ENCODE measurements around the gene C5orf15. TPM values are rescaled to one million over a fixed set of nuclear protein-coding genes. Genes with fewer than 3 reads are reported as not detected.

The C5orf15 gene
- total and polyA plus RNA-seq, 9 of the 15 experiments (the other 6 are each of a cell fraction or from before 2014, with no cell fraction given): 23.3 to 50.7 (median 35.5) TPM

DNA sequence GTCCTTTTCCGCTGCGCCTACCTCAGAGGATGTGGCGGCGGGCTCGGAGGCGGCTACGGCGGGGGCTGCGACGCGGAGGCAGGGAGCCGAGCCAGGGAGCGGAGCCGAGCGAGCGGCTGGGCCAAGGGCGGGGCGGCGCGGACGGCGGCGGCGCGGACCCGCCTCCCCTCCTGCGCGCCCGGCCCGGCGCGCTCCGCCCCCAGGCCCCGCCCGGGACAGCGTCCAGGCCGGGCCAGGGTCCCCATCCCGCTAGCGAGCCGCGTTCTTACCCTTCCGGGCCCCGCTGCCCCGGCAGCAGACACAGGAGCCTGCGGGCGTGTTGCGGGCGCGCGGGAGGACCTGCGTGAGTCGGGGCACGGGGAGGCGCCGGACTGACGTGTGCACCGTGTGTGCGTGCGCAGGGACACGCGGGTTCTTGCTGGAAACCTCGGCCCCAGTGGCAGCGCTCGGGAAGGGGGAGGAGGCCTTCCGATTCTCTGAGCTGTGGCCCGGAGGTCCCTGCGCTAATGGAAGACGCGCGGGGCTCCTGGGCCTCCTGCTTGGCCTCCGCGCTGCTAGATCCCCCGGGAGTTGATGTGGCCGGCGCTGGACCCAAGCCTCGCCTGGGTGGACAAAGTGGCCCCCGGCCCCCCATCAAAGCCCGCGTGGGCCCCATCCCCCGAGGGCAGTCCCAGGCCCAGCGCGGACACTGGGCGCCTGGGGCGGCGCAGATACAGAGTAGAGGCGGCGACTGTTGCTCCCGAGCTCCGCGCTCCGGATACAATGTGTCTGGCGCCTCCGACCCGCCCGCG, 36.4 kb upstream of the C5orf15 start, which contains the start of gene VDAC1 (continued):
- TF ChIP-seq KAT2B (IDR thresholded peaks at IDR 0.05; ENCODE audit: low read depth, low read length) (no peak), KDM5B (IDR thresholded peaks at IDR 0.05; ENCODE audit: insufficient replicate concordance, low read depth, low read length) (peak; percentile 26), ETV1 (tag; conservative IDR thresholded peaks at IDR 0.05; ENCODE audit: low read depth) (peak; percentile 49; the same call in 1 of the 2 replicates), TAF1 (IDR thresholded peaks at IDR 0.05; ENCODE audit: control insufficient read depth, extremely low read depth, insufficient read depth, low read length, severe bottlenecking) (peak; percentile 59), MGA (IDR thresholded peaks at IDR 0.05) (peak; percentile 46; the same call in 1 of the 2 replicates), NRF1 (conservative IDR thresholded peaks at IDR 0.05 in 1 of 2, IDR thresholded peaks at IDR 0.05 in 1 of 2) (peak; percentile 86 to 89), RBM25 (IDR thresholded peaks at IDR 0.05; ENCODE audit: low read depth, low read length, severe bottlenecking) (no peak), POLR2B (IDR thresholded peaks at IDR 0.05; ENCODE audit: low read depth, partially characterized antibody) (peak; percentile 48), CCNT2 (IDR thresholded peaks at IDR 0.05; ENCODE audit: borderline replicate concordance, extremely low read depth, insufficient read length, low read depth, low read length) (peak; percentile 52), TFAP4 (CRISPR knock-in tag; IDR thresholded peaks at IDR 0.05; ENCODE audit: borderline replicate concordance) (0 out of 2 replicates have a peak, but pooled peaks have one; percentile 11)
- TF ChIP-seq, protein P1, sequence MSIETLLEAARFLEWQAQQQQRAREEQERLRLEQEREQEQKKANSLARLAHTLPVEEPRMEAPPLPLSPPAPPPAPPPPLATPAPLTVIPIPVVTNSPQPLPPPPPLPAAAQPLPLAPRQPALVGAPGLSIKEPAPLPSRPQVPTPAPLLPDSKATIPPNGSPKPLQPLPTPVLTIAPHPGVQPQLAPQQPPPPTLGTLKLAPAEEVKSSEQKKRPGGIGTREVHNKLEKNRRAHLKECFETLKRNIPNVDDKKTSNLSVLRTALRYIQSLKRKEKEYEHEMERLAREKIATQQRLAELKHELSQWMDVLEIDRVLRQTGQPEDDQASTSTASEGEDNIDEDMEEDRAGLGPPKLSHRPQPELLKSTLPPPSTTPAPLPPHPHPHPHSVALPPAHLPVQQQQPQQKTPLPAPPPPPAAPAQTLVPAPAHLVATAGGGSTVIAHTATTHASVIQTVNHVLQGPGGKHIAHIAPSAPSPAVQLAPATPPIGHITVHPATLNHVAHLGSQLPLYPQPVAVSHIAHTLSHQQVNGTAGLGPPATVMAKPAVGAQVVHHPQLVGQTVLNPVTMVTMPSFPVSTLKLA (conservative IDR thresholded peaks at IDR 0.05): peak in 1 of 2 experiments; percentile 74; a peak in 2 of 4 replicates

Data from K562 (cell line).